Adrenal gland (tissue), 12 donors: Measurements from ENCODE around the gene EXOC3L1. TPM values are rescaled to one million over a fixed set of nuclear protein-coding genes. Genes with fewer than 3 reads are reported as not detected.

ENCODE experiments used
- DNase-seq, 7 donors: peaks; one replicate each; pipeline ENCODE4 v3.0.0-alpha.2; 2019 to 2020
- H3K27ac ChIP-seq, 5 donors: fragments of 200-600 bp; sonication (generic) in 4 of 5; 1 replicate in 3 of 5; 2 replicates in 2 of 5; pipeline versions ENCODE4 v1.5.1 to v1.8.0; 2016 to 2020; ENCODE audit warnings: mild to moderate bottlenecking in 1 of 5
- H3K27me3 ChIP-seq: fragments of 200-600 bp; 2 replicates; pipeline ENCODE4 v1.8.0; 2021
- H3K36me3 ChIP-seq, 2 donors: fragments of 200-600 bp; replicated peaks in 1 of 2; 1 replicate in 1 of 2; 2 replicates in 1 of 2; pipeline versions ENCODE4 v1.5.1 to v1.8.0; 2018 to 2022
- H3K4me1 ChIP-seq, 2 donors: fragments of 200-600 bp; replicated peaks in 1 of 2; 1 replicate in 1 of 2; 2 replicates in 1 of 2; pipeline versions ENCODE4 v1.5.1 to v1.8.0; 2018 to 2021
- H3K4me3 ChIP-seq, 4 donors: fragments of 200-600 bp; sonication (generic) in 3 of 4; one replicate each; pipeline ENCODE4 v1.5.1; 2016 to 2018
- H3K9me3 ChIP-seq, 3 donors: fragments of 200-600 bp; sonication (generic) in 1 of 3; replicated peaks in 1 of 3; 1 replicate in 2 of 3; 2 replicates in 1 of 3; pipeline versions ENCODE4 v1.5.1 to v1.8.0; 2016 to 2021
- CTCF ChIP-seq, 6 experiments: fragments of 450-650 bp in 4 of 6; fragments of 200-600 bp in 2 of 6; sonication (generic) in 1 of 6; IDR thresholded peaks; 1 replicate in 5 of 6; 2 replicates in 1 of 6; pipeline versions ENCODE4 v1.5.1 to v1.8.0; 2016 to 2021; ENCODE audit warnings: antibody characterized with exemption in 6 of 6, mild to moderate bottlenecking in 2 of 6, moderate library complexity in 1 of 6
- POLR2A ChIP-seq, 2 donors: fragments of 450-650 bp; IDR thresholded peaks; one replicate each; pipeline ENCODE4 v1.6.1; 2017; ENCODE audit warnings: antibody characterized with exemption in 2 of 2, mild to moderate bottlenecking in 2 of 2, moderate library complexity in 1 of 2
- WGBS, 4 donors: extraction: QIAGEN DNeasy Blood & Tissue Kit in 2 of 4; methylation state at CpG; one replicate each; pipeline versions ENCODE4 v1.1.5 to v1.1.7; 2013 to 2017; 5-methylcytosine and 5-hydroxymethylcytosine counted together
- intact Hi-C, 2 donors: fragments of 100-400 bp; cut with DNase I; formaldehyde crosslinking; loops; one replicate each; pipeline versions ENCODE4 v1.14.1 to v1.15.0; 2022 to 2023
- polyA plus RNA-seq, 3 donors: library from polyadenylated mRNA; stranded (reverse); fragments of 200-250 nt in 2 of 3; fragments of 350-450 nt in 1 of 3; fragmentation: Illumina TruSeq in 1 of 3; extraction: RNeasy Lipid Tissue Mini Kit (QIAGEN cat#74804) in 1 of 3; gene quantifications; one replicate each; pipeline ENCODE4 v1.2.3, GENCODE V29; 2013 to 2014
- total RNA-seq, 9 donors: library from RNA; depleted of rRNA in 4 of 9; stranded (reverse); fragments of >200 nt in 4 of 9; fragments of 120-200 nt in 1 of 9; fragmentation: NEBNext Ultra II Directional in 1 of 9; extraction: Animal tissue kit (Norgen Biotek cat#: 25700) in 1 of 9; gene quantifications; one replicate each; pipeline versions ENCODE4 v1.1.0 to v1.2.4, GENCODE V29; 2013 to 2023
- donor health status: healthy with polysubstance abuse.
- donor health status: Bipolar disorder and iron deficiency.
- donor health status: DM: yes; HTN: yes; CAD: no.
- donor health status: DM: no; HTN: no; CAD: no.
- donor health status: DM: no; HTN: no; CAD: no.
- donor health status: DM: yes; HTN: yes; CAD: no.

EXOC3L1 gene
- total and polyA plus RNA-seq, 12 donors = 0.71 to 27.2 (median 11.8) TPM

- Histone ChIP-seq H3K9me3 (no peaks in the 10 kb centered on the region), H3K27ac (peak overlapping the region in 2 of 5 donors; percentile 32 to 45), H3K27me3 (no peaks in the 10 kb centered on the region), H3K36me3 (peaks cover 0 to 63% of the 10 kb centered on the region in 2 donors), H3K4me3 (no peak overlapping the region), H3K4me1 (peaks cover 3 to 13% of the 10 kb centered on the region in 2 donors)
- peak in 6 of 7 donors; percentile 70 to 83 (median 74) for DNase-seq
- intact Hi-C loops = no loop called here
- WGBS, 4 donors = 44 to 67% (median 47%) methylated on average over 4 to 12 of the region's 12 CpGs
- peak; percentile 63 to 87 (median 76) for TF ChIP-seq CTCF (IDR thresholded peaks at IDR 0.05)
- TF ChIP-seq POLR2A (IDR thresholded peaks at IDR 0.05) = no peak
Observed at GRCh38 chr16:67198238-67198734, 8.3 kb upstream of the EXOC3L1 start.

- H3K27ac ChIP-seq = no peak overlapping the region
- no peaks in the 10 kb centered on the region for H3K9me3 ChIP-seq
- peaks cover 0 to 58% of the 10 kb centered on the region in 2 donors for H3K36me3 ChIP-seq
- 56 to 85% (median 65%) methylated on average over 6 of the region's 6 CpGs for WGBS, 4 donors
- H3K27me3 ChIP-seq = no peaks in the 10 kb centered on the region
- no peak for DNase-seq
- H3K4me3 ChIP-seq = no peak overlapping the region
- intact Hi-C loops = no loop called here
- peaks cover 9 to 19% of the 10 kb centered on the region in 2 donors for H3K4me1 ChIP-seq
- TF ChIP-seq POLR2A (IDR thresholded peaks at IDR 0.05) (no peak), CTCF (IDR thresholded peaks at IDR 0.05) (no peak)
Observed at GRCh38 chr16:67197704-67198103, 7.8 kb upstream of the EXOC3L1 start.

GRCh38 chr16:67196881-67197280 lies 6.9 kb upstream of the EXOC3L1 start:
- DNase-seq = no peak
- Histone ChIP-seq H3K4me1 (peaks cover 11 to 23% of the 10 kb centered on the region in 2 donors), H3K36me3 (peaks cover 0 to 51% of the 10 kb centered on the region in 2 donors), H3K27me3 (no peaks in the 10 kb centered on the region), H3K27ac (no peak overlapping the region), H3K9me3 (no peaks in the 10 kb centered on the region), H3K4me3 (no peak overlapping the region)
- TF ChIP-seq CTCF (IDR thresholded peaks at IDR 0.05) (no peak), POLR2A (IDR thresholded peaks at IDR 0.05) (no peak)
- WGBS, 4 donors = 80 to 100% (median 95%) methylated on average over 1 of the region's 1 CpG
- intact Hi-C loops = no loop called here

GRCh38 chr16:67195676-67196075 lies 5.7 kb upstream of the EXOC3L1 start:
- WGBS, 4 donors = 64 to 81% (median 75%) methylated on average over 2 to 5 of the region's 5 CpGs
- peaks cover 11 to 30% of the 10 kb centered on the region in 2 donors for H3K4me1 ChIP-seq

More at GRCh38 chr16:67195676-67196075, 5.7 kb upstream of the EXOC3L1 start:
- peaks cover 0 to 47% of the 10 kb centered on the region in 2 donors for H3K36me3 ChIP-seq
- intact Hi-C loops = no loop called here
- TF ChIP-seq POLR2A (IDR thresholded peaks at IDR 0.05) = no peak
- no peak for TF ChIP-seq CTCF (IDR thresholded peaks at IDR 0.05)
- no peak overlapping the region for H3K27ac ChIP-seq
- no peaks in the 10 kb centered on the region for H3K27me3 ChIP-seq
- no peaks in the 10 kb centered on the region for H3K9me3 ChIP-seq
- no peak for DNase-seq
- H3K4me3 ChIP-seq = no peak overlapping the region
